ENCODE measurements around the gene CDT1. TPM values are rescaled to one million over a fixed set of nuclear protein-coding genes. Genes with fewer than 3 reads are reported as not detected.

The CDT1 gene
- total and polyA plus RNA-seq, 8 donors: 1.5 to 147 (median 5.7) TPM

DNA sequence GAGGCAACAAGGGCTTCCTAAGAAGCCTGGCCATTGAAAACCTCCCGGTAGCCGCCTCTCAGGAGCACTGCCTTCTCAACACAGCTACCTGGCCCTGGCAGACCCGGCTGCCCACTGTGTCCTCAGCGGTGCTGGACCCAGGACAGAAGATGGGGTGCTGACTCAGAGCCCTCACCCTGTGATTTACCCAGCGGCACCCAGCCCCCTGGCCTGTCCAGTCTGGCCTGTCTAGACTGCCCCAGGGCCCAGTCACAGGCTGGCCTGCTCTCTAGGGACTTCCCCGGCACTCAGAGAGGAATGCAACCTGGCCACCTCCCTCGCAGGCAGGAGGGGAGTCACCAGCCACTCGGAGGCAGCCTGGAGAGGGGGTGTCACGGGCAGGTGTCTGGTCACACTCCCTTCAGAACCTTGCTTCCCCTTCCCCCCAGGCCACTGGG, 38.7 kb upstream of the CDT1 start:
- 45 to 68% (median 49%) methylated on average over 5 to 9 of the region's 9 CpGs for WGBS, 5 donors
- Histone ChIP-seq H3K4me3 (no peak overlapping the region), H3K36me3 (peaks cover 0 to 22% (median 2%) of the 10 kb centered on the region in 4 donors), H3K27ac (peak overlapping the region in 2 of 5 donors; percentile 14 to 96), H3K4me1 (peaks cover 70 to 99% (median 90%) of the 10 kb centered on the region in 4 donors), H3K27me3 (no peaks in the 10 kb centered on the region), H3K9me3 (no peaks in the 10 kb centered on the region)
- TF ChIP-seq EP300 (IDR thresholded peaks at IDR 0.05) (no peak), POLR2AphosphoS5 (IDR thresholded peaks at IDR 0.05) (no peak), POLR2A (IDR thresholded peaks at IDR 0.05) (no peak)
- TF ChIP-seq, protein P1, sequence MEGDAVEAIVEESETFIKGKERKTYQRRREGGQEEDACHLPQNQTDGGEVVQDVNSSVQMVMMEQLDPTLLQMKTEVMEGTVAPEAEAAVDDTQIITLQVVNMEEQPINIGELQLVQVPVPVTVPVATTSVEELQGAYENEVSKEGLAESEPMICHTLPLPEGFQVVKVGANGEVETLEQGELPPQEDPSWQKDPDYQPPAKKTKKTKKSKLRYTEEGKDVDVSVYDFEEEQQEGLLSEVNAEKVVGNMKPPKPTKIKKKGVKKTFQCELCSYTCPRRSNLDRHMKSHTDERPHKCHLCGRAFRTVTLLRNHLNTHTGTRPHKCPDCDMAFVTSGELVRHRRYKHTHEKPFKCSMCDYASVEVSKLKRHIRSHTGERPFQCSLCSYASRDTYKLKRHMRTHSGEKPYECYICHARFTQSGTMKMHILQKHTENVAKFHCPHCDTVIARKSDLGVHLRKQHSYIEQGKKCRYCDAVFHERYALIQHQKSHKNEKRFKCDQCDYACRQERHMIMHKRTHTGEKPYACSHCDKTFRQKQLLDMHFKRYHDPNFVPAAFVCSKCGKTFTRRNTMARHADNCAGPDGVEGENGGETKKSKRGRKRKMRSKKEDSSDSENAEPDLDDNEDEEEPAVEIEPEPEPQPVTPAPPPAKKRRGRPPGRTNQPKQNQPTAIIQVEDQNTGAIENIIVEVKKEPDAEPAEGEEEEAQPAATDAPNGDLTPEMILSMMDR (IDR thresholded peaks at IDR 0.05): no peak
- DNase-seq: peak in 1 of 2 donors; percentile 80
- intact Hi-C loops (cut with DNase I; ENCODE audit: low total_unique reads): no loop called here

DNA sequence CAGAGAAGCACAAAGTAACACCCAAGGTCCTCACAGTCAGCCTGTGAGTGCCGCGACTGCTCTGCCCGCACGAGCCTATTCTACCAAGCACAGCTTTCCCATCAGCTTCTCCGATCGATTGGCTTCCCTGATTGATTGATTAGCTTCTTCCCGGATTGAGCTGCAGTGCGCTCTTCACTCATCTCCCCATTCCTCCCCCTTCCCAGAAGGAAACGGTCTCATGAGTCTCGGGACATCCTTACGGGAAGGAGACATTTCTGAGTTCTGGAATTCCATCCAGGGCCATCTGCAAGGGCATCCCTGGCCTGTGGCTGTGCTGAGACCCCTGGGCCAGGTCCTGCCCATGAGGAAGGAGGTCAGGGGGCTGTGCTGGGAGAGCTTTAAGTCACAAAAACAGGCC, 36.6 kb upstream of the CDT1 start:
- peaks cover 75 to 99% (median 91%) of the 10 kb centered on the region in 4 donors for H3K4me1 ChIP-seq
- intact Hi-C loops (cut with DNase I; ENCODE audit: low total_unique reads): no loop called here
- DNase-seq: no peak
- peaks cover 0 to 22% (median 2%) of the 10 kb centered on the region in 4 donors for H3K36me3 ChIP-seq
- no peaks in the 10 kb centered on the region for H3K27me3 ChIP-seq
- TF ChIP-seq POLR2A (IDR thresholded peaks at IDR 0.05) (no peak), EP300 (IDR thresholded peaks at IDR 0.05) (no peak), POLR2AphosphoS5 (IDR thresholded peaks at IDR 0.05) (no peak)
- TF ChIP-seq, protein P1 (IDR thresholded peaks at IDR 0.05): no peak
- H3K4me3 ChIP-seq: no peak overlapping the region
- 77 to 87% (median 85%) methylated on average over 11 of the region's 11 CpGs for WGBS, 5 donors
- H3K27ac ChIP-seq: peak overlapping the region in 4 of 5 donors; percentile 67 to 96 (median 76)
- no peaks in the 10 kb centered on the region for H3K9me3 ChIP-seq

DNA sequence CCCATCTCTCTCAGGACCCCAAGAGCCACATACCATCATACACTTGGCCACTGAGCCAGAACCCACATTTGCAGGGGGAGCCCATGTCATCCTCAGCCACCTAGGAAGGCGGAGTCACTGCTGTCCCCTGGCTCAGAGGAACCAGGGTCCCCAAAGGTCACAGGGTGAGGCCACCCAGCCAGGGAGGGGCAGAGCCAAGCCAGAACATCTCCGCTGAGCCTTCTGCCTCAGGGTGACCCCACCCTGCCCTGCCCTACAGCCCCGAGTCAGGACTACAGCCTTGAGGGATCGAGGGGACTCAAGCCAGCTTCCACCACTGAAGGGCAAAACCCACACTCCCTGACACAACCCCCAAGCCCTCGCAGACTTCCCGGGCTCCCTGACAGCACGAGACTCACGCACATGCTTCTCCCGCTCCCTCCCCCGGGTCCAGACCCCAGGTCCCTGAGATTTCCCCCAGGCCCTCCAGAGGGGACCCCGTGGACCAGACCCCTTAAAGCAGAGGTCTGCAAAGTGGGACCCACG, 36.0 kb upstream of the CDT1 start:
- Histone ChIP-seq H3K36me3 (peaks cover 0 to 22% (median 2%) of the 10 kb centered on the region in 4 donors), H3K4me1 (peaks cover 75 to 99% (median 91%) of the 10 kb centered on the region in 4 donors), H3K27me3 (no peaks in the 10 kb centered on the region), H3K9me3 (no peaks in the 10 kb centered on the region), H3K27ac (peak overlapping the region in 4 of 5 donors; percentile 67 to 96 (median 76)), H3K4me3 (peak overlapping the region in 1 of 4 donors; percentile 29)
- WGBS, 5 donors: 73 to 87% (median 82%) methylated on average over 9 to 12 of the region's 12 CpGs
- intact Hi-C loops (cut with DNase I; ENCODE audit: low total_unique reads): no loop called here
- TF ChIP-seq EP300 (IDR thresholded peaks at IDR 0.05) (no peak), POLR2AphosphoS5 (IDR thresholded peaks at IDR 0.05) (no peak), POLR2A (IDR thresholded peaks at IDR 0.05) (no peak)
- TF ChIP-seq, protein P1 (IDR thresholded peaks at IDR 0.05): no peak
- DNase-seq: no peak

DNA sequence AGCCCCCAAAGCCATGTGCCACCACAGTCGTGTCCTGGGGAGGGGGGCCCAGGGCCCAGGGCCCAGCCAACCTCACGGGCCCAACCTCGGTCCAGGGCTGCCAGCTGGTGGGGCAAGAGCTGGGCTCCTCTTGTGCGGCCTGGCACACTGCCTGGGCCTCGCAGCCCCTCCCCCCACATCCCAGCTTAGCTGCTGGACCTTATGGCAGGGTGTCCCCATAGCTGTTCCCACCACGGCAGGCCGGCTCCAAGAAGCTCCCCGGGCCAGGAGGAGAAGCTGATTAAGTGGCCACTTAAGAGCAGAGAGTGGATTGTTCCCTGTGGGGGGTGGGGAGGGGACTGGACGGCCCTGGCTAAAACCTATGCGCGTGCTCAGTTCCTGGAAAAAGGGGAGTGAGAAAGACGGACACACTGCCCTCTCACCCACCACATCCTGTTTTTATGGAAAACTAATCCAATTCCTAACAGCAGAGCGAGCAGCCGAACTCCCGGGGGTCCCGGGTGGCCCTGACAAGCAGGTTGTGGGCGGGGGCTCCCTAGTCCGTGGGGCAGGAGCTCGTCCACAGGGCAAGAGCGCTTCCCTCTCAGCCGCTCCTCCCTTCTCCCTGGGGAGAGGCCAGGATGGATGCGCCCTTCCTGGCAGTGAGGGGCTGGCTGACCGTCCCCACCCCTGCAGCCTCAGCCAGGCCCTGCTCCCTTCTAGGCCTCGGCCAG, 35.4 kb upstream of the CDT1 start:
- peaks cover 0 to 16% (median 0%) of the 10 kb centered on the region in 4 donors for H3K36me3 ChIP-seq
- WGBS, 5 donors: 54 to 64% (median 63%) methylated on average over 15 to 24 of the region's 24 CpGs
- H3K4me1 ChIP-seq: peaks cover 78 to 99% (median 91%) of the 10 kb centered on the region in 4 donors
- H3K27me3 ChIP-seq: no peaks in the 10 kb centered on the region
- H3K4me3 ChIP-seq: peak overlapping the region in 2 of 4 donors; percentile 10 to 29
- H3K27ac ChIP-seq: peak overlapping the region in 4 of 5 donors; percentile 67 to 96 (median 76)
- H3K9me3 ChIP-seq: no peaks in the 10 kb centered on the region
- intact Hi-C loops (cut with DNase I; ENCODE audit: low total_unique reads): no loop called here
- TF ChIP-seq EP300 (IDR thresholded peaks at IDR 0.05): no peak
- TF ChIP-seq, protein P1 (IDR thresholded peaks at IDR 0.05): no peak
- peak in 1 of 2 donors; percentile 85 for DNase-seq
